ENCODE data around the gene TBC1D9.

- TF ChIP-seq CTCF (conservative IDR thresholded peaks at IDR 0.05; ENCODE audit: low read length) (no peak), EZH2phosphoT487 (IDR thresholded peaks at IDR 0.05; ENCODE audit: borderline replicate concordance) (no peak)
Observed at GRCh38 chr4:140790171-140790570, 34.0 kb upstream of the TBC1D9 start.

Data from Loucy (cell line).